ENCODE results near the gene MMP7.
"Not testable (repeated sequence)": the region's sequence is repeated elsewhere in the genome, so short reads cannot be mapped to it uniquely, and the experiment has no call there.

Gene MMP7

GRCh38 chr11:102538932-102539331 lies 8.4 kb upstream of the MMP7 start:
- DNase-seq: no peak

- DNase-seq: no peak
Measured at GRCh38 chr11:102534261-102534872, 3.8 kb upstream of the MMP7 start.

- no peak for DNase-seq
Measured at GRCh38 chr11:102528618-102529017, 1.9 kb downstream of the MMP7 start.

- no peak for DNase-seq
Measured at GRCh38 chr11:102527684-102528083, 2.9 kb downstream of the MMP7 start.

GRCh38 chr11:102527041-102527440 lies 3.5 kb downstream of the MMP7 start:
- no peak for DNase-seq

- no peak for DNase-seq
Measured at GRCh38 chr11:102523887-102524286, 6.7 kb downstream of the MMP7 start.

GRCh38 chr11:102523189-102523570 lies 7.4 kb downstream of the MMP7 start:
- no peak for DNase-seq

GRCh38 chr11:102522312-102523188 lies 8.0 kb downstream of the MMP7 start:
- DNase-seq: no peak

GRCh38 chr11:102521121-102521520 lies 9.4 kb downstream of the MMP7 start:
- DNase-seq: no peak

- no peak for DNase-seq
Measured at GRCh38 chr11:102520514-102520913, 10.0 kb downstream of the MMP7 start.

- DNase-seq: no peak
Measured at GRCh38 chr11:102518296-102519094, 12.1 kb downstream of the MMP7 start.

GRCh38 chr11:102517670-102518069 lies 12.9 kb downstream of the MMP7 start:
- DNase-seq: no peak

- no peak for DNase-seq
Measured at GRCh38 chr11:102516179-102516578, 14.4 kb downstream of the MMP7 start.

GRCh38 chr11:102513869-102514268 lies 16.7 kb downstream of the MMP7 start:
- no peak for DNase-seq

GRCh38 chr11:102510439-102511135 lies 20.0 kb downstream of the MMP7 start:
- DNase-seq: no peak

GRCh38 chr11:102502831-102503230 lies 27.7 kb downstream of the MMP7 start:
- DNase-seq: not testable (repeated sequence)

GRCh38 chr11:102500829-102501228 lies 29.7 kb downstream of the MMP7 start:
- DNase-seq: no peak

- DNase-seq: no peak
Measured at GRCh38 chr11:102499931-102500330, 30.6 kb downstream of the MMP7 start.

GRCh38 chr11:102499151-102499550 lies 31.4 kb downstream of the MMP7 start:
- no peak for DNase-seq

GRCh38 chr11:102497061-102497460 lies 33.5 kb downstream of the MMP7 start:
- no peak for DNase-seq

- DNase-seq: peak; percentile 62
Measured at GRCh38 chr11:102495161-102496042, 35.1 kb downstream of the MMP7 start.

- no peak for DNase-seq
Measured at GRCh38 chr11:102494216-102494615, 36.3 kb downstream of the MMP7 start.
